Liver (tissue), 9 donors: ENCODE data around the gene ZNF143. TPM values are rescaled to one million over a fixed set of nuclear protein-coding genes. Genes with fewer than 3 reads are reported as not detected.

Source experiments
- DNase-seq: peaks from one replicate; pipeline ENCODE4 v3.0.0-alpha.2; 2017; ENCODE audit warnings: low spot score
- H3K27ac ChIP-seq, 2 donors: one replicate each; pipeline ENCODE4 v1.7.0; 2013; ENCODE audit warnings: inconsistent platforms in 2 of 2, low read length in 2 of 2, control low read depth in 1 of 2, low read depth in 1 of 2, mild to moderate bottlenecking in 1 of 2
- H3K27me3 ChIP-seq, 4 donors: one replicate each; pipeline versions ENCODE4 v1.6.1 to v1.7.0; 2013; ENCODE audit warnings: low read length in 3 of 4, inconsistent platforms in 1 of 4, mild to moderate bottlenecking in 1 of 4, moderate library complexity in 1 of 4; ENCODE audit not compliant: control insufficient read depth in 4 of 4, insufficient read depth in 4 of 4
- H3K36me3 ChIP-seq, 4 donors: one replicate each; pipeline versions ENCODE4 v1.6.1 to v1.7.0; 2013; ENCODE audit warnings: low read length in 3 of 4, mild to moderate bottlenecking in 3 of 4, low read depth in 1 of 4, moderate library complexity in 1 of 4; ENCODE audit not compliant: control insufficient read depth in 4 of 4, insufficient read depth in 3 of 4
- H3K4me1 ChIP-seq, 4 donors: one replicate each; pipeline versions ENCODE4 v1.6.1 to v1.7.0; 2013; ENCODE audit warnings: low read length in 3 of 4, mild to moderate bottlenecking in 3 of 4, moderate library complexity in 1 of 4; ENCODE audit not compliant: control insufficient read depth in 4 of 4, insufficient read depth in 4 of 4
- H3K4me3 ChIP-seq, 3 donors: one replicate each; pipeline versions ENCODE4 v1.6.1 to v1.7.0; 2013; ENCODE audit warnings: low read length in 3 of 3, control low read depth in 1 of 3, low read depth in 1 of 3, mild to moderate bottlenecking in 1 of 3
- H3K9ac ChIP-seq, 2 donors: one replicate each; pipeline ENCODE4 v1.7.0; 2013; ENCODE audit warnings: low read length in 2 of 2, mild to moderate bottlenecking in 2 of 2, moderate library complexity in 2 of 2, control low read depth in 1 of 2, low read depth in 1 of 2
- H3K9me3 ChIP-seq, 4 donors: one replicate each; pipeline versions ENCODE4 v1.6.1 to v1.7.0; 2013; ENCODE audit warnings: low read length in 3 of 4; ENCODE audit not compliant: control insufficient read depth in 4 of 4
- FOXA2 ChIP-seq: IDR thresholded peaks from 2 replicates; pipeline ENCODE4 v1.6.1; 2016; ENCODE audit warnings: antibody characterized with exemption
- GABPA ChIP-seq, 2 donors: IDR thresholded peaks in 1 of 2; conservative IDR thresholded peaks in 1 of 2; 2 replicates each; pipeline ENCODE4 v1.6.1; 2016; ENCODE audit warnings: antibody characterized with exemption in 2 of 2, mild to moderate bottlenecking in 1 of 2, moderate library complexity in 1 of 2
- HNF4G ChIP-seq: IDR thresholded peaks from 2 replicates; pipeline ENCODE4 v1.6.1; 2016; ENCODE audit warnings: antibody characterized with exemption
- JUND ChIP-seq, 2 donors: IDR thresholded peaks; 2 replicates each; pipeline ENCODE4 v1.6.1; 2016; ENCODE audit warnings: antibody characterized with exemption in 2 of 2
- NR2F2 ChIP-seq: IDR thresholded peaks from 2 replicates; pipeline ENCODE4 v1.6.1; 2016; ENCODE audit warnings: antibody characterized with exemption
- RXRA ChIP-seq, 2 donors: IDR thresholded peaks; 2 replicates each; pipeline ENCODE4 v1.6.1; 2017 to 2018; ENCODE audit warnings: antibody characterized with exemption in 2 of 2, mild to moderate bottlenecking in 1 of 2
- YY1 ChIP-seq: IDR thresholded peaks from 2 replicates; pipeline ENCODE4 v1.6.1; 2016; ENCODE audit warnings: antibody characterized with exemption, mild to moderate bottlenecking
- WGBS: extraction: QIAGEN DNeasy Blood & Tissue Kit; methylation state at CpG from one replicate; pipeline ENCODE4 v1.1.7; 2013; 5-methylcytosine and 5-hydroxymethylcytosine counted together
- polyA plus RNA-seq, 2 donors: library from polyadenylated mRNA; stranded (reverse) in 1 of 2; unstranded in 1 of 2; fragments of 200-250 nt in 1 of 2; fragments of >200 nt in 1 of 2; fragmentation: Nextera tagmentation in 1 of 2; extraction: Ambion mirVana in 1 of 2; gene quantifications; one replicate each; pipeline versions ENCODE4 v1.2.1 to v1.2.3, GENCODE V29; 2013 to 2015
- total RNA-seq, 2 donors: library from RNA; depleted of rRNA; stranded (reverse); fragments of >200 nt; gene quantifications; one replicate each; pipeline ENCODE4 v1.2.3, GENCODE V29; 2014
- TF ChIP-seq, protein P1 (sequence below): fragments of 150-350 bp; IDR thresholded peaks from 2 replicates; pipeline ENCODE4 v1.5.1; 2017; ENCODE audit warnings: improper control_type of control experiment, low read depth, low read length; ENCODE audit not compliant: missing input control
- TF ChIP-seq, protein P2 (sequence below): IDR thresholded peaks from 2 replicates; pipeline ENCODE4 v1.6.1; 2016; ENCODE audit warnings: antibody characterized with exemption
- TF ChIP-seq, protein P3 (sequence below): IDR thresholded peaks from 2 replicates; pipeline ENCODE4 v1.6.1; 2016; ENCODE audit warnings: antibody characterized with exemption, mild to moderate bottlenecking
- donor health status: healthy.
- donor health status: healthy.
- donor health status: healthy.
- donor health status: healthy.
- donor health status: healthy.

Gene ZNF143
- total and polyA plus RNA-seq, 4 donors: 4.3 to 20.4 (median 12.2) TPM

DNA sequence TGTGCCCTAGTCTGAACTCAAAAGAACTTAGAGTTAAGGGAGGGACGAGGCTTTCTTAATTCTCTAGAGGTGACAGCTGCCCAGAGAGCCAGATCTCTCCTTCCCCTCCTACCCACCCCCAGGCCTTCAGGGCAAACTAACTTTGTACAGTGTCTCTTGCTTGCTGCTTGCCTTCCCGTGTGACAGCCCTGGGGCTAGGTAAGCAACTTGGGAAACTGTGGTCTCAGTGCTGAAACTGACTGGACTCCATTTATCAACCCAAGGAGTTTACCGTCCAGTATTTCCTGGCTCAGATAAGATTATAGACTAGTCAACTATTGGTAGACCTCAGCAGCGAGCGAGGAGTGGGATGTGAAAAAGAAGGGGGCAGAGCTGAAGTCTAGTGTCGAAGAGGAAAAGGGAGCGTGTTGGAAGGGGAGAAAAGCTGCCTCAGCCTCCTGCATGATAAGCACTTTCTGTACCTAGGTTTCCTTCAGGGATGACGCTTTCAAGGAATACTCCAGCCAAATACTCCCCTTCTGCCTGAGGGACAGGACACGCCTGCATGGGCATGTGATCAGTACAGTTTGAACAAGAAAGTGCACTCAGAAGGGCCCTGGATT, 69.3 kb downstream of the ZNF143 start:
- H3K9ac ChIP-seq: no peak overlapping the region
- no peaks in the 10 kb centered on the region for H3K9me3 ChIP-seq
- H3K27ac ChIP-seq: no peak overlapping the region
- H3K4me3 ChIP-seq: no peak overlapping the region
- peaks cover 0 to 2% (median 0%) of the 10 kb centered on the region in 4 donors for H3K4me1 ChIP-seq
- WGBS: 84% methylated on average over 9 of the region's 9 CpGs
- no peak for DNase-seq
- peaks cover 0 to 6% (median 5%) of the 10 kb centered on the region in 4 donors for H3K36me3 ChIP-seq
- no peaks in the 10 kb centered on the region for H3K27me3 ChIP-seq
- TF ChIP-seq GABPA (IDR thresholded peaks at IDR 0.05 in 1 of 2, conservative IDR thresholded peaks at IDR 0.05 in 1 of 2) (no peak), YY1 (no peak), HNF4G (no peak), JUND (IDR thresholded peaks at IDR 0.05) (no peak), RXRA (IDR thresholded peaks at IDR 0.05) (no peak), NR2F2 (no peak), FOXA2 (no peak)
- TF ChIP-seq, protein P1, sequence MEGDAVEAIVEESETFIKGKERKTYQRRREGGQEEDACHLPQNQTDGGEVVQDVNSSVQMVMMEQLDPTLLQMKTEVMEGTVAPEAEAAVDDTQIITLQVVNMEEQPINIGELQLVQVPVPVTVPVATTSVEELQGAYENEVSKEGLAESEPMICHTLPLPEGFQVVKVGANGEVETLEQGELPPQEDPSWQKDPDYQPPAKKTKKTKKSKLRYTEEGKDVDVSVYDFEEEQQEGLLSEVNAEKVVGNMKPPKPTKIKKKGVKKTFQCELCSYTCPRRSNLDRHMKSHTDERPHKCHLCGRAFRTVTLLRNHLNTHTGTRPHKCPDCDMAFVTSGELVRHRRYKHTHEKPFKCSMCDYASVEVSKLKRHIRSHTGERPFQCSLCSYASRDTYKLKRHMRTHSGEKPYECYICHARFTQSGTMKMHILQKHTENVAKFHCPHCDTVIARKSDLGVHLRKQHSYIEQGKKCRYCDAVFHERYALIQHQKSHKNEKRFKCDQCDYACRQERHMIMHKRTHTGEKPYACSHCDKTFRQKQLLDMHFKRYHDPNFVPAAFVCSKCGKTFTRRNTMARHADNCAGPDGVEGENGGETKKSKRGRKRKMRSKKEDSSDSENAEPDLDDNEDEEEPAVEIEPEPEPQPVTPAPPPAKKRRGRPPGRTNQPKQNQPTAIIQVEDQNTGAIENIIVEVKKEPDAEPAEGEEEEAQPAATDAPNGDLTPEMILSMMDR: no peak
- TF ChIP-seq, protein P2, sequence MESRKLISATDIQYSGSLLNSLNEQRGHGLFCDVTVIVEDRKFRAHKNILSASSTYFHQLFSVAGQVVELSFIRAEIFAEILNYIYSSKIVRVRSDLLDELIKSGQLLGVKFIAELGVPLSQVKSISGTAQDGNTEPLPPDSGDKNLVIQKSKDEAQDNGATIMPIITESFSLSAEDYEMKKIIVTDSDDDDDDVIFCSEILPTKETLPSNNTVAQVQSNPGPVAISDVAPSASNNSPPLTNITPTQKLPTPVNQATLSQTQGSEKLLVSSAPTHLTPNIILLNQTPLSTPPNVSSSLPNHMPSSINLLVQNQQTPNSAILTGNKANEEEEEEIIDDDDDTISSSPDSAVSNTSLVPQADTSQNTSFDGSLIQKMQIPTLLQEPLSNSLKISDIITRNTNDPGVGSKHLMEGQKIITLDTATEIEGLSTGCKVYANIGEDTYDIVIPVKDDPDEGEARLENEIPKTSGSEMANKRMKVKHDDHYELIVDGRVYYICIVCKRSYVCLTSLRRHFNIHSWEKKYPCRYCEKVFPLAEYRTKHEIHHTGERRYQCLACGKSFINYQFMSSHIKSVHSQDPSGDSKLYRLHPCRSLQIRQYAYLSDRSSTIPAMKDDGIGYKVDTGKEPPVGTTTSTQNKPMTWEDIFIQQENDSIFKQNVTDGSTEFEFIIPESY: no peak
- TF ChIP-seq, protein P3, sequence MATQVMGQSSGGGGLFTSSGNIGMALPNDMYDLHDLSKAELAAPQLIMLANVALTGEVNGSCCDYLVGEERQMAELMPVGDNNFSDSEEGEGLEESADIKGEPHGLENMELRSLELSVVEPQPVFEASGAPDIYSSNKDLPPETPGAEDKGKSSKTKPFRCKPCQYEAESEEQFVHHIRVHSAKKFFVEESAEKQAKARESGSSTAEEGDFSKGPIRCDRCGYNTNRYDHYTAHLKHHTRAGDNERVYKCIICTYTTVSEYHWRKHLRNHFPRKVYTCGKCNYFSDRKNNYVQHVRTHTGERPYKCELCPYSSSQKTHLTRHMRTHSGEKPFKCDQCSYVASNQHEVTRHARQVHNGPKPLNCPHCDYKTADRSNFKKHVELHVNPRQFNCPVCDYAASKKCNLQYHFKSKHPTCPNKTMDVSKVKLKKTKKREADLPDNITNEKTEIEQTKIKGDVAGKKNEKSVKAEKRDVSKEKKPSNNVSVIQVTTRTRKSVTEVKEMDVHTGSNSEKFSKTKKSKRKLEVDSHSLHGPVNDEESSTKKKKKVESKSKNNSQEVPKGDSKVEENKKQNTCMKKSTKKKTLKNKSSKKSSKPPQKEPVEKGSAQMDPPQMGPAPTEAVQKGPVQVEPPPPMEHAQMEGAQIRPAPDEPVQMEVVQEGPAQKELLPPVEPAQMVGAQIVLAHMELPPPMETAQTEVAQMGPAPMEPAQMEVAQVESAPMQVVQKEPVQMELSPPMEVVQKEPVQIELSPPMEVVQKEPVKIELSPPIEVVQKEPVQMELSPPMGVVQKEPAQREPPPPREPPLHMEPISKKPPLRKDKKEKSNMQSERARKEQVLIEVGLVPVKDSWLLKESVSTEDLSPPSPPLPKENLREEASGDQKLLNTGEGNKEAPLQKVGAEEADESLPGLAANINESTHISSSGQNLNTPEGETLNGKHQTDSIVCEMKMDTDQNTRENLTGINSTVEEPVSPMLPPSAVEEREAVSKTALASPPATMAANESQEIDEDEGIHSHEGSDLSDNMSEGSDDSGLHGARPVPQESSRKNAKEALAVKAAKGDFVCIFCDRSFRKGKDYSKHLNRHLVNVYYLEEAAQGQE: no peak

DNA sequence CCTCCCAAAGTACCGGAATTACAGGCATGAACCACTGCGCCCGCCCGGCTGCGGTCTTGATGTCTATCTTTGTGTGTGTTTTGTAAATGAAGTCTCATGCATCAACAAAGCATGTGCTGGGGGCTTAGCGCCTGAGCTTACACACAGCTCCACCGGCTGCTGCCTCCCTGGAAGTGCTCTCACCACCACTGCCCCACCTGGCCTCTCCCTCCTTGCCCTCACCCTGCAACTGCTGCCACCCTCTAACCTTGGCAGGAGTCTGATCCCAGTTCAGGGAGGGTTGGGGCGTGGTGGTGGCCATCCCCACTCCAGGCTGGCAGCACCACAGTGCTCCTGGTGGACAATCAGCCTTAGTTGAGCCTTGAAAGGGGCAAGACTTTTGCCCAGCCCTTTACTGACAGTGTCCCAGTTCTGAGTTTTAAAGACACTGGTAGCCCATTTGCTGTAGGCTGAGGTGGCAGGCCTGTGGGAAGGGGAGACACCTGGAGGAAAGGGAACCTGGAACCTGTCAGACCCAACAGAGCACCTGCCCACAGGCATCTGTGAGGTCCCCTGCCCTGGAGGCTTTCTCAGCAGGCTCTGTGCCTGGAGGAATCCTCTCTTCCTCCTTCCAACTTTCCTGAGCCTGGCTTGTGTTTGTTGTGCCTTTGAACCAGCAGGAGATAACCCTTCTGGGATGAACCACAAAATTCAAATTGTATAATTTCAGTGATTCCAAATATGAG, 70.3 kb downstream of the ZNF143 start:
- TF ChIP-seq FOXA2: no peak
- Histone ChIP-seq H3K9ac (no peak overlapping the region), H3K27me3 (no peaks in the 10 kb centered on the region), H3K27ac (no peak overlapping the region), H3K4me3 (no peak overlapping the region), H3K36me3 (peaks cover 0 to 4% (median 0%) of the 10 kb centered on the region in 4 donors), H3K9me3 (no peaks in the 10 kb centered on the region), H3K4me1 (peaks cover 0 to 2% (median 0%) of the 10 kb centered on the region in 4 donors)
- 95% methylated on average over 8 of the region's 8 CpGs for WGBS
- DNase-seq: no peak
